SH-SY5Y (cell line): ENCODE results near the gene SLC39A11.

Experiments used
- GATA2 ChIP-seq: IDR thresholded peaks from 2 replicates; pipeline ENCODE4 v1.6.1; 2011; ENCODE audit warnings: mild to moderate bottlenecking, low read depth, low read length
- GATA3 ChIP-seq: IDR thresholded peaks from 2 replicates; pipeline ENCODE4 v1.6.1; 2011; ENCODE audit warnings: low read depth, mild to moderate bottlenecking, low read length, moderate library complexity

GRCh38 chr17:72667096-72668063 is 425.1 kb downstream of the SLC39A11 start:
- TF ChIP-seq GATA2 (no peak), GATA3 (no peak)
